Stimulated activated CD4-positive, alpha-beta T cell treated with anti-CD3 and anti-CD28 coated beads, Interleukin-1b, Interleukin-23, amount 100 ng/mL, for 1 hour (primary cell): ENCODE measurements around the gene TMF1.

ENCODE experiments used
- DNase-seq, 2 donors: peaks; one replicate each; pipeline ENCODE4 v3.0.0-alpha.2; 2020; ENCODE audit warnings: low read depth in 2 of 2

TMF1 gene

GRCh38 chr3:69081583-69082262, 29.6 kb upstream of the TMF1 start:
- no peak for DNase-seq

DNA sequence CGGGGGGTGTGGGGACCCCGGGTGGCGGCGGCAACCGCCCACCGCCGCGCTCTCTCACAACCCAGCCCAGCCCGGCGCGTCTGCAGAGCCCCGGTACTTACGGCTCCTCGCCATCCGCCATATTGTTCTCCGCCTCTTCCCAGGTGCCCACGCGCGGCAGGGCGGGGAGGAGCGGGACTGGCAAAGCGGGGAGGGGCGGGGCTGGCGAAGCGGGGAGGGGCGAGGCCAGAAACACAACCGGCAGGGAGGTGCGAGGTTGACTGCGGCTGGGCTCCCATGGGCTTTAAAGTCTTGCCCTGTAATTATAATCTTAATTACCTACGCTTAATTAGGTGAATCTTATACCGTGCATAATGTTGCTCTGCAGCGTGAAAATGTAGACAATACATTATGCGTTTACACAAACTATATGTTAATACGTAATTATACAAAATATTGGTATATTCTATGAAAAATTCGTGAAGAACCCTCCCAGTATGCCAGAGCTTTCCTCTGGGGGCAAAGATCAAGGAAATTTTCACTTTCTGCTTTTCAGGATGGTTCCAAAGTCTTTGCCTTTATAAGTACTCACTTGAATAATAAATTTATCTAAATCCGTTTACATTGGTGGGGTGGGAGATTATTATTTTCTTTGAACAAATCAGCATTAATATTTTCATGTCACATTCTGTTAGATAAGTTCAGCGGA, 28.2 kb upstream of the TMF1 start, which contains the start of gene UBA3:
UBA3 (minus strand) TSS at position 133 of the 688 bp plus-strand sequence; CDS start at position 121, 12 bp downstream.
- DNase-seq, result peak; percentile 82 to 92

GRCh38 chr3:69079269-69080159, 27.4 kb upstream of the TMF1 start:
- DNase-seq, result no peak

DNA sequence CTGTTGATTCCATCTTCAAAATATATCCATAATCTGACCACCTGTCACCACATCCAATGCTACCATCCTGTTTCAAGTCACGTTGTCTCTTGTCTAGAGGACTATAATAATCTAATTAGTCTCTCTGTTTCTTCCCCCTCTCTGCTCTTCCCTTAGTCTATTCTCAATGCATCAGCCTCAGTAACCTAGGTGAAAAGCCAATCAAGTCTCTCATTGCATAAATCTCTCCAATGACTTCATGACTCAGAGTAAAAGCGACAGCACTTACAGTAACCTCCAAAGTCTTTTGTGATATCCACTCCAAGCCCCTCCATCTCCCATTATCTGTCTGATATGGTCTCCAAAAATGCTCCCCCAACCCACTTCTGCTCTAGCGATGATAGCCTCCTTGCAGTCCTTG, 20.8 kb upstream of the TMF1 start:
- no peak for DNase-seq

DNA sequence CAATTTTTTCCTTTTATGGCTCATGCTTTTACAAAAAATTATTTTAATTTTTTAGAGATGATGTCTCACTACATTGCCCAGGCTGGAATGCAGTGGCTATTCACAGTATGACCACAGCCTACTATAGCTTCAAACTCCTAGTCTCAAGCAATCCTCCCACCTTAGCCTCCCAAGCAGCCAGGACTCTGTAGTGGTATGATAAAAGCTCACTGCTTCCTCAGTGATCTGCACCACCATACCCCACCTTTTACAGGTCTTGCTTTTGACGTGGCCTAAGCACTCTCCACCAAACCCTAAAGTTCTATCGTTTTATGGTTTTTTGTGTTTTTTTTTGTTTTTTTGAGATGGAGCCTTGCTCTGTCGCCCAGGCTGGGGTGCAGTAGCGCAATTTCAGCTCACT, 14.0 kb upstream of the TMF1 start:
- DNase-seq, result no peak

GRCh38 chr3:69065318-69065964, 13.3 kb upstream of the TMF1 start:
- no peak for DNase-seq

DNA sequence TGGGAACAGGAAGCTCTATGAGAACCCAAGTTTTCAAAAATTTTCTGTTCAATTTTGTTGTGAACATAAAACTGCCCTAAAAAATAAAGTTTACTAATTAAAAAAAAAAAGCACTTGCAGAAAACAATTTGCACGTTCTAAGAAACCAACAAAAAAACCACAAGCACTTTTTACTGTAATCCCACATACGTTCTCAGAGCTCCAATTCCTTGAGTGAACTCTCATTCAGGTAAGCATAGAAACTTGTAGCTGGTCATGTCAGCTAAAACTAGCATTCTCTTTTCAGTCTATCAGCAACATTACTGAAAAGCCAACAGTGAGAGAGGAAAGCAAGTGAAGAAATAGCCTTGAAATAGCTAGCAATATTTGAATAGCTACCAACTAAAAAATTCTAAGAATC, 11.5 kb upstream of the TMF1 start:
- no peak for DNase-seq

DNA sequence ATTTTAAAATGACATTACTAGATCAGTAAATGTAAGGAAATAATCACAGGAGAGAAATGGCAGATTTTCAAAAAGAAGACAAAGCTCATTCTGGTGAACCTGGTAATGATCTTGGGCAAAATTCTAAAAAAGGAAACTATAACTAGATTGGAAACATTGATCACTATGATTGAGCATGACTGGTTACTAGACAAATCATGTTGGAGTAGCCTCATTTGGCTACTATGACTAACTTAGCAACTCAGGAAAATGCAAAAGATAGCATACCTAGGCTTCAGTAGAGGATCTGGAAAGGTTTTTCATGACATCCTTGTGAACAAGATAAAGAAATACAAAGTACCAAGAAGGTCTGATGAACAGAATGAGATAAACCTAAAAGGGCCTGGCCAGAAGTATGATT, 7.6 kb upstream of the TMF1 start:
- DNase-seq, result no peak

- no peak for DNase-seq
These were observed 6.8 kb upstream of the TMF1 start for GRCh38 chr3:69058947-69059224.

- DNase-seq, result no peak
These were observed 6.2 kb upstream of the TMF1 start for GRCh38 chr3:69058180-69058946.

- DNase-seq, result no peak
These were observed 352 bp upstream of the TMF1 start for GRCh38 chr3:69052472-69052898.

DNA sequence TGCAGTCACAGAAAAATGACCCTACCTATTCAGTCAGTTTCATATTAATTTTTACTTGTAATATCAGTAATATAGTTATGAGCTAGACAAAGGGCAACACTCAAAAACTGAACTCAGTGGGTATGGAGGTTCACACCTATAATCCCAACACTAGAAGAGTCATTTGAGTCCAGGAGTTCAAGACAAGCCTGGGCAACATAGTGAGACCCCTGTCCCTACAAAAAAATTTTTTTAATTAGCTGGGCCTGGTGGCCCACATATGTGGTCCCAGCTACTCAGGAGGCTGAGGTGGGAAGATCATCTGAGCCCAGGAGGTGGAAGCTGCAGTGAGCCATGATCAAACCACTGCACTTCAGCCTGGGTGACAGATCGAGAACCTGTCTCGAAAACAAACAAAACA, 3.1 kb downstream of the TMF1 start:
- DNase-seq, result no peak

GRCh38 chr3:69044608-69045007, 7.5 kb downstream of the TMF1 start:
- no peak for DNase-seq

DNA sequence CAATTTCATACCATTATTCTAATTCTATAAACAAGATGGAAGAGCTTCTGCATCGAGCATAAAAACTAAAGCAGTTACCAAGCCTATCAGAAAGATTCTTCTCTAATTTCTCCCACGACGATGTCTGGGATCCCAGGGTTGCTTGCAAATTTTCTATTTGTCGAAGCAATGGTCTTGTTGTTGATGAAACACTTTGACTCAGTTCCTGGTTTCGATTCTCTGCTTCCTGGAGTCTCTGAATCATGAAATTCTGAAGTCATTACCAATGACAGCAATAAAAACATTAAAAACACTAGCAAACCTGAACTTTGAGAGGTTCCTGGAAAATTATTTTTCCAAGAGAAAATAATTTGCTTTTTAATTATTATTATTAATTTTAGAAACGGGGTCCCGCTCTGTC, 18.7 kb downstream of the TMF1 start:
- no peak for DNase-seq

DNA sequence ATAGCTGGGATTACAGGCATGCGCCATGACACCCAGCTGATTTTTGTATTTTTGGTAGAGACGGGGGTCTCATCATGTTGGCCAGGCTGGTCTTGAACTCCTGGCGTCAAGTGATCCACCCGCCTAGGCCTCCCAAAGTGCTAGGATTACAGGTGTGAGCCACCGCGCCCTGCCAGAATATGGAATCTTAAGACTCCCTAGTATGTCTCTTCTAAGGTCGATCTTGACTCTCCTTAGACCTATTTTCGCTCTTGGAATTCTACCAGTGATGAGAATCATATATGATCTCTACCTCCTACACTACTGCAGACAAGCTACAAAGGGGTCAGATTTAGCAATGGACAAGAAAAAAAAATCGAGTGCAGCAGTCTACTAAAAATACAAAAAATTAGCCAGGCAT, 19.4 kb downstream of the TMF1 start:
- DNase-seq, result no peak

DNA sequence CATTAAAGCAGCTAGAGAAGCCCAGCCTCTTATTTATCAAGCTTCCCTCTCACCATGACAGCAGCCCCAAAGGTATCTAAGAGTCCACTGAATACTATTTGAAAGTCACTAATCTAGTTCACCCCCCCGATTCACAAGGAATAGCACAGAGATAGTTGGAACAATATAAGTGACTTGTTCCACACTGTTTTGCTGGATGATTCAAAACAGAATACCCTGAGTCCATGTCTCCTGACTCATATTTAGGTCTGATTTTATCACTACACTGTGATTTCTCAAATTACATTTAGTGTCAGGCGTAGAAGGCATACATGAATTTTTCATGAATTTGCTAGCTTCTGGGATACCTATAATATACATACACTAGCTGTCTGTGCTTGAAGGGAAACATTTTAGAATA, 20.0 kb downstream of the TMF1 start:
- no peak for DNase-seq

DNA sequence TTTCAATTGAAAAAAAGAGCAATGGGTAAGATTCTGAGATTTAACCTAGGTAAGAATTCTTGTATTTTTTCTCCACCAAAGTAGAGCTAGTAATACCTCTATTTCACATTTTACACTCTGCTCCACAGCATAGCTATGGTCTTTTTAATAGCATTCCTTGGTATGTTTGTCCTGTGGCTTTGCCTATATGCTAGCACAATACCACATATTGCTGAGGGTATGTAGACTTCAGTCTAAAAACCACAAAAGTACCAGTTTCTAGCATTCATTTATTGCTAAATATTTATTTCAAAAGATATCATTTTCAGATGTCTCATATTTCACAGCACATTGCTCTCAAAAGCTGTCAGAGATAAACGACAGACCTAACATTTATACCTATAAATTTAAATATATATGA, 20.5 kb downstream of the TMF1 start:
- DNase-seq, result no peak

DNA sequence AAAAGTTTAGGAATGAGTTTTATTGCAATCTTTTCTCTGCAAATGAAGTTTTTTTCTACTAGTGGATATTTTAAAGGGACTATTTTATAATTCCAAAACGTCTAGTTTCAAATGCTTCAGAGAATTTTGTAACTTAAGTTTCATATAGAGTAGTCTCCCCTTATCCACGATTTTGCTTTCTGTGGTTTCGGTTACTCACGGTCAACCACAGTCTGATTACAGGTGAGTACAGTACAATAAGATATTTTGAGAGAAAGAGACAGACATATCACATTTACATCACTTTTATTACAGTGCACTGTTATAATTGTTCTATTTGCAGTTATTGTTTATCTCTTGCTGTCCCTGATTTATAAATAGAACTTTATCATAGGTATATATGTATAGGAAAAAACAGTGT, 31.3 kb downstream of the TMF1 start:
- DNase-seq, result no peak

- DNase-seq, result no peak
These were observed 31.7 kb downstream of the TMF1 start for GRCh38 chr3:69020424-69020823.

DNA sequence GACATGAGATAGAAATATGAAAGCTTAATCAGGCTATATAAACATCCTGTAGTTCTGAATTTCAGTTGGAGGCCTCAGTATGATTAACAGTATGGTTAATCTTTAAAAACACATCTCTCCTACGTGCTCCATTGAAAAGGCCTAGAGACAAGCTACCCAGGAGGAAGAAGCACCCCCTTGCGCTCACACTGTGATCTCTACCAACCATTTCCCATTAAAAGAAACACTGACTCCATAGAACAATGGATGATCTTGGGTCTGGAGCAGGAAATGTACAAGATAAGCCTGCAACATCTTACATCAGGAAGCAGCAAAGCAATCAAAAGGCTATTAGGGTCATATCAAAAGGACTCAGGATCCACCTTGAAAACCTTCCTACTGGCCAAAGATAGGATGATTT, 35.2 kb downstream of the TMF1 start:
- no peak for DNase-seq

GRCh38 chr3:69016102-69016501, 36.0 kb downstream of the TMF1 start:
- DNase-seq, result no peak
